Measurements from ENCODE around the gene CDKN3. TPM values are rescaled to one million over a fixed set of nuclear protein-coding genes. Genes with fewer than 3 reads are reported as not detected.

Gene CDKN3
- total RNA-seq, 1 donor from 2014 or later = 6.6 TPM

GRCh38 chr14:54410215-54410614, 13.4 kb downstream of the CDKN3 start:
- intact Hi-C loops (cut with DNase I) = no loop called here
- Histone ChIP-seq H3K36me3 (no peaks in the 10 kb centered on the region), H3K4me1 (no peaks in the 10 kb centered on the region), H3K4me3 (no peak overlapping the region), H3K9me3 (no peaks in the 10 kb centered on the region), H3K27me3 (no peaks in the 10 kb centered on the region), H3K27ac (no peak overlapping the region)
- no peak for TF ChIP-seq POLR2A (IDR thresholded peaks at IDR 0.05)
- no peak for TF ChIP-seq POLR2AphosphoS5 (IDR thresholded peaks at IDR 0.05; ENCODE audit: insufficient read depth in 1 of 2, low read depth in 1 of 2)
- TF ChIP-seq CTCF (IDR thresholded peaks at IDR 0.05) = no peak
- no peak for DNase-seq (ENCODE audit: extremely low spot score in 2 of 2)

GRCh38 chr14:54411371-54411770, 14.6 kb downstream of the CDKN3 start:
- Histone ChIP-seq H3K4me3 (no peak overlapping the region), H3K9me3 (no peaks in the 10 kb centered on the region), H3K36me3 (no peaks in the 10 kb centered on the region), H3K27me3 (no peaks in the 10 kb centered on the region), H3K4me1 (no peaks in the 10 kb centered on the region), H3K27ac (no peak overlapping the region)
- DNase-seq (ENCODE audit: extremely low spot score in 2 of 2) = no peak
- TF ChIP-seq POLR2AphosphoS5 (IDR thresholded peaks at IDR 0.05; ENCODE audit: insufficient read depth in 1 of 2, low read depth in 1 of 2) (no peak), POLR2A (IDR thresholded peaks at IDR 0.05) (no peak), CTCF (IDR thresholded peaks at IDR 0.05) (no peak)
- intact Hi-C loops (cut with DNase I) = no loop called here

GRCh38 chr14:54420478-54421142, 23.8 kb downstream of the CDKN3 start:
- no peaks in the 10 kb centered on the region for H3K9me3 ChIP-seq
- H3K4me1 ChIP-seq = no peaks in the 10 kb centered on the region
- intact Hi-C loops (cut with DNase I) = no loop called here
- H3K27ac ChIP-seq = no peak overlapping the region
- no peak for DNase-seq (ENCODE audit: extremely low spot score in 2 of 2)
- H3K27me3 ChIP-seq = no peaks in the 10 kb centered on the region
- no peak for TF ChIP-seq POLR2A (IDR thresholded peaks at IDR 0.05)
- TF ChIP-seq CTCF (IDR thresholded peaks at IDR 0.05) = peak in 2 of 3 experiments; percentile 23 to 30
- H3K4me3 ChIP-seq = no peak overlapping the region
- peaks cover 0 to 6% of the 10 kb centered on the region in 2 donors for H3K36me3 ChIP-seq

- H3K4me1 ChIP-seq = no peaks in the 10 kb centered on the region
- intact Hi-C loops (cut with DNase I) = no loop called here
These were observed 27.2 kb downstream of the CDKN3 start for GRCh38 chr14:54423991-54424390.

More at GRCh38 chr14:54423991-54424390, 27.2 kb downstream of the CDKN3 start:
- no peak overlapping the region for H3K27ac ChIP-seq
- TF ChIP-seq POLR2A (IDR thresholded peaks at IDR 0.05) = no peak
- TF ChIP-seq POLR2AphosphoS5 (IDR thresholded peaks at IDR 0.05; ENCODE audit: insufficient read depth in 1 of 2, low read depth in 1 of 2) = no peak
- no peak for TF ChIP-seq CTCF (IDR thresholded peaks at IDR 0.05)
- no peaks in the 10 kb centered on the region for H3K9me3 ChIP-seq
- peaks cover 0 to 30% of the 10 kb centered on the region in 2 donors for H3K36me3 ChIP-seq
- H3K27me3 ChIP-seq = no peaks in the 10 kb centered on the region
- H3K4me3 ChIP-seq = no peak overlapping the region
- DNase-seq (ENCODE audit: extremely low spot score in 2 of 2) = no peak

Data from vagina (tissue), 2 donors.